GM23338 (cell line): ENCODE results near the gene ZBTB3. TPM values are rescaled to one million over a fixed set of nuclear protein-coding genes. Genes with fewer than 3 reads are reported as not detected.

Experiments used
- CREB1 ChIP-seq: fragments of 250-450 bp; sonication (Bioruptor Pico); IDR thresholded peaks from 2 replicates; pipeline ENCODE4 v1.5.0; 2020; ENCODE audit warnings: low read depth, mild to moderate bottlenecking, moderate library complexity
- EZH2 ChIP-seq: fragments of 200-600 bp; sonication (generic); IDR thresholded peaks from one replicate; pipeline ENCODE4 v1.8.0; 2017; ENCODE audit warnings: antibody characterized with exemption, mild to moderate bottlenecking, low read depth; ENCODE audit not compliant: unreplicated experiment
- EZH2phosphoT487 ChIP-seq: fragments of 200-600 bp; sonication (generic); IDR thresholded peaks from one replicate; pipeline ENCODE4 v1.8.1; 2018; ENCODE audit warnings: antibody characterized with exemption; ENCODE audit not compliant: unreplicated experiment
- JUNB ChIP-seq: IDR thresholded peaks from one replicate; pipeline ENCODE4 v1.6.1; 2016; ENCODE audit warnings: antibody characterized with exemption; ENCODE audit not compliant: unreplicated experiment
- ZNF114 ChIP-seq: fragments of 250-450 bp; sonication (Bioruptor Pico); IDR thresholded peaks from 2 replicates; pipeline ENCODE4 v1.5.0; 2020; ENCODE audit warnings: mild to moderate bottlenecking, moderate library complexity
- microRNA-seq: library from miRNA; unstranded; fragments of <30 nt; microRNA quantifications from one replicate; pipeline ENCODE4, GENCODE V29; 2017
- polyA plus RNA-seq: library from polyadenylated mRNA; unstranded; fragments of >200 nt; fragmentation: Nextera tagmentation; extraction: Ambion mirVana; gene quantifications from 2 replicates; pipeline ENCODE4 v1.2.1, GENCODE V29; 2016
- small RNA-seq: library from RNA; depleted of rRNA; stranded (forward); fragments of <200 nt; gene quantifications from one replicate; pipeline ENCODE3, GENCODE V24; 2014; ENCODE audit warnings: low replicate concordance
- total RNA-seq: library from RNA; depleted of rRNA; stranded (reverse); fragments of >200 nt; shearing (Covaris generic); gene quantifications from 2 replicates; pipeline ENCODE4 v1.2.3, GENCODE V29; 2014; rRNA removed
- TF ChIP-seq, protein P1 (sequence below): fragments of 250-450 bp; sonication (Bioruptor Pico); IDR thresholded peaks from 2 replicates; pipeline ENCODE4 v1.5.0; 2020; ENCODE audit warnings: mild to moderate bottlenecking, moderate library complexity

The ZBTB3 gene
- total and polyA plus RNA-seq, 2 experiments from 2014 or later: 47.8 to 82.6 TPM

GRCh38 chr11:62702246-62702645 is 51.7 kb downstream of the ZBTB3 start (continued):
- TF ChIP-seq, protein P1, sequence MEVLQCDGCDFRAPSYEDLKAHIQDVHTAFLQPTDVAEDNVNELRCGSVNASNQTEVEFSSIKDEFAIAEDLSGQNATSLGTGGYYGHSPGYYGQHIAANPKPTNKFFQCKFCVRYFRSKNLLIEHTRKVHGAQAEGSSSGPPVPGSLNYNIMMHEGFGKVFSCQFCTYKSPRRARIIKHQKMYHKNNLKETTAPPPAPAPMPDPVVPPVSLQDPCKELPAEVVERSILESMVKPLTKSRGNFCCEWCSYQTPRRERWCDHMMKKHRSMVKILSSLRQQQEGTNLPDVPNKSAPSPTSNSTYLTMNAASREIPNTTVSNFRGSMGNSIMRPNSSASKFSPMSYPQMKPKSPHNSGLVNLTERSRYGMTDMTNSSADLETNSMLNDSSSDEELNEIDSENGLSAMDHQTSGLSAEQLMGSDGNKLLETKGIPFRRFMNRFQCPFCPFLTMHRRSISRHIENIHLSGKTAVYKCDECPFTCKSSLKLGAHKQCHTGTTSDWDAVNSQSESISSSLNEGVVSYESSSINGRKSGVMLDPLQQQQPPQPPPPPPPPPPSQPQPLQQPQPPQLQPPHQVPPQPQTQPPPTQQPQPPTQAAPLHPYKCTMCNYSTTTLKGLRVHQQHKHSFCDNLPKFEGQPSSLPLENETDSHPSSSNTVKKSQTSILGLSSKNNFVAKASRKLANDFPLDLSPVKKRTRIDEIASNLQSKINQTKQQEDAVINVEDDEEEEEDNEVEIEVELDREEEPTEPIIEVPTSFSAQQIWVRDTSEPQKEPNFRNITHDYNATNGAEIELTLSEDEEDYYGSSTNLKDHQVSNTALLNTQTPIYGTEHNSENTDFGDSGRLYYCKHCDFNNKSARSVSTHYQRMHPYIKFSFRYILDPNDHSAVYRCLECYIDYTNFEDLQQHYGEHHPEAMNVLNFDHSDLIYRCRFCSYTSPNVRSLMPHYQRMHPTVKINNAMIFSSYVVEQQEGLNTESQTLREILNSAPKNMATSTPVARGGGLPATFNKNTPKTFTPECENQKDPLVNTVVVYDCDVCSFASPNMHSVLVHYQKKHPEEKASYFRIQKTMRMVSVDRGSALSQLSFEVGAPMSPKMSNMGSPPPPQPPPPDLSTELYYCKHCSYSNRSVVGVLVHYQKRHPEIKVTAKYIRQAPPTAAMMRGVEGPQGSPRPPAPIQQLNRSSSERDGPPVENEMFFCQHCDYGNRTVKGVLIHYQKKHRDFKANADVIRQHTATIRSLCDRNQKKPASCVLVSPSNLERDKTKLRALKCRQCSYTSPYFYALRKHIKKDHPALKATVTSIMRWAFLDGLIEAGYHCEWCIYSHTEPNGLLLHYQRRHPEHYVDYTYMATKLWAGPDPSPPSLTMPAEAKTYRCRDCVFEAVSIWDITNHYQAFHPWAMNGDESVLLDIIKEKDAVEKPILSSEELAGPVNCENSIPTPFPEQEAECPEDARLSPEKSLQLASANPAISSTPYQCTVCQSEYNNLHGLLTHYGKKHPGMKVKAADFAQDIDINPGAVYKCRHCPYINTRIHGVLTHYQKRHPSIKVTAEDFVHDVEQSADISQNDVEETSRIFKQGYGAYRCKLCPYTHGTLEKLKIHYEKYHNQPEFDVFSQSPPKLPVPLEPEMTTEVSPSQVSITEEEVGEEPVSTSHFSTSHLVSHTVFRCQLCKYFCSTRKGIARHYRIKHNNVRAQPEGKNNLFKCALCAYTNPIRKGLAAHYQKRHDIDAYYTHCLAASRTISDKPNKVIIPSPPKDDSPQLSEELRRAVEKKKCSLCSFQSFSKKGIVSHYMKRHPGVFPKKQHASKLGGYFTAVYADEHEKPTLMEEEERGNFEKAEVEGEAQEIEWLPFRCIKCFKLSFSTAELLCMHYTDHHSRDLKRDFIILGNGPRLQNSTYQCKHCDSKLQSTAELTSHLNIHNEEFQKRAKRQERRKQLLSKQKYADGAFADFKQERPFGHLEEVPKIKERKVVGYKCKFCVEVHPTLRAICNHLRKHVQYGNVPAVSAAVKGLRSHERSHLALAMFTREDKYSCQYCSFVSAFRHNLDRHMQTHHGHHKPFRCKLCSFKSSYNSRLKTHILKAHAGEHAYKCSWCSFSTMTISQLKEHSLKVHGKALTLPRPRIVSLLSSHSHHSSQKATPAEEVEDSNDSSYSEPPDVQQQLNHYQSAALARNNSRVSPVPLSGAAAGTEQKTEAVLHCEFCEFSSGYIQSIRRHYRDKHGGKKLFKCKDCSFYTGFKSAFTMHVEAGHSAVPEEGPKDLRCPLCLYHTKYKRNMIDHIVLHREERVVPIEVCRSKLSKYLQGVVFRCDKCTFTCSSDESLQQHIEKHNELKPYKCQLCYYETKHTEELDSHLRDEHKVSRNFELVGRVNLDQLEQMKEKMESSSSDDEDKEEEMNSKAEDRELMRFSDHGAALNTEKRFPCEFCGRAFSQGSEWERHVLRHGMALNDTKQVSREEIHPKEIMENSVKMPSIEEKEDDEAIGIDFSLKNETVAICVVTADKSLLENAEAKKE: no peak
- no peak for TF ChIP-seq CREB1 (CRISPR knock-in tag)
- no peak for TF ChIP-seq JUNB
- no peak for TF ChIP-seq EZH2phosphoT487
- TF ChIP-seq EZH2: no peak
- TF ChIP-seq ZNF114 (CRISPR knock-in tag): no peak

Small RNAs within 50 kb of the gene (microRNA-seq; reads per million reads assigned to microRNA genes)
- gene MIR6514: not detected
- not detected for gene MIR6748

Small RNAs within 50 kb of the gene (small RNA-seq; reads per million reads assigned to genes)
- not detected for gene MIR6514

Other genes with a start within 250 kb of the ZBTB3 start
- 1.7 and 2.1 TPM in 2 replicates for gene AHNAK, start 207.4 kb downstream of the ZBTB3 start, total RNA-seq
- 0.91 and 1.1 TPM in 2 replicates for gene AHNAK, start 207.4 kb downstream of the ZBTB3 start, polyA plus RNA-seq
- 1,200 and 1,316 TPM in 2 replicates for gene EEF1G, start 180.3 kb downstream of the ZBTB3 start, total RNA-seq
- gene EEF1G, start 180.3 kb downstream of the ZBTB3 start, polyA plus RNA-seq: 696 and 736 TPM in 2 replicates
- gene TUT1, start 162.6 kb downstream of the ZBTB3 start, total RNA-seq: 15.2 and 22.2 TPM in 2 replicates
- 12.8 and 14.0 TPM in 2 replicates for gene TUT1, start 162.6 kb downstream of the ZBTB3 start, polyA plus RNA-seq
- 93.6 and 102 TPM in 2 replicates for gene MTA2, start 152.3 kb downstream of the ZBTB3 start, total RNA-seq
- 22.1 and 22.9 TPM in 2 replicates for gene MTA2, start 152.3 kb downstream of the ZBTB3 start, polyA plus RNA-seq
- 17.1 and 19.3 TPM in 2 replicates for gene EML3, start 141.4 kb downstream of the ZBTB3 start, total RNA-seq
- 15.4 and 15.5 TPM in 2 replicates for gene EML3, start 141.4 kb downstream of the ZBTB3 start, polyA plus RNA-seq
- 0.24 TPM in 1 of 2 replicates, not detected in the other for gene ROM1, start 140.9 kb downstream of the ZBTB3 start, total RNA-seq
- gene ROM1, start 140.9 kb downstream of the ZBTB3 start, polyA plus RNA-seq: 0.65 and 0.89 TPM in 2 replicates
- gene B3GAT3, start 132.2 kb downstream of the ZBTB3 start, total RNA-seq: 18.4 and 21.1 TPM in 2 replicates
- gene B3GAT3, start 132.2 kb downstream of the ZBTB3 start, polyA plus RNA-seq: 16.4 and 16.6 TPM in 2 replicates
- 267 and 272 TPM in 2 replicates for gene GANAB, start 107.5 kb downstream of the ZBTB3 start, total RNA-seq
- 76.8 and 82.3 TPM in 2 replicates for gene GANAB, start 107.5 kb downstream of the ZBTB3 start, polyA plus RNA-seq
- 33.4 and 37.2 TPM in 2 replicates for gene INTS5, start 100.9 kb downstream of the ZBTB3 start, total RNA-seq
- gene INTS5, start 100.9 kb downstream of the ZBTB3 start, polyA plus RNA-seq: 5.7 TPM in 2 replicates
- gene C11orf98, start 89.0 kb downstream of the ZBTB3 start, total RNA-seq: 110 and 132 TPM in 2 replicates
- 479 and 507 TPM in 2 replicates for gene C11orf98, start 89.0 kb downstream of the ZBTB3 start, polyA plus RNA-seq
- 8.0 and 26.4 TPM in 2 replicates for gene CSKMT, start 88.8 kb downstream of the ZBTB3 start, total RNA-seq
- 25.6 and 30.0 TPM in 2 replicates for gene CSKMT, start 88.8 kb downstream of the ZBTB3 start, polyA plus RNA-seq
- 13.0 and 15.9 TPM in 2 replicates for gene UQCC3, start 82.5 kb downstream of the ZBTB3 start, total RNA-seq
- 53.9 and 54.7 TPM in 2 replicates for gene UQCC3, start 82.5 kb downstream of the ZBTB3 start, polyA plus RNA-seq
- 2.8 TPM in 2 replicates for gene LBHD1, start 81.9 kb downstream of the ZBTB3 start, total RNA-seq
- 1.5 and 2.9 TPM in 2 replicates for gene LBHD1, start 81.9 kb downstream of the ZBTB3 start, polyA plus RNA-seq
- 62.0 and 132 TPM in 2 replicates for gene UBXN1, start 75.1 kb downstream of the ZBTB3 start, total RNA-seq
- gene UBXN1, start 75.1 kb downstream of the ZBTB3 start, polyA plus RNA-seq: 126 and 132 TPM in 2 replicates
- 0.12 and 0.21 TPM in 2 replicates for gene LRRN4CL, start 64.6 kb downstream of the ZBTB3 start, total RNA-seq
- 0.08 and 0.10 TPM in 2 replicates for gene LRRN4CL, start 64.6 kb downstream of the ZBTB3 start, polyA plus RNA-seq
- 49.0 and 60.2 TPM in 2 replicates for gene BSCL2, start 46.7 kb downstream of the ZBTB3 start, total RNA-seq
- gene BSCL2, start 46.7 kb downstream of the ZBTB3 start, polyA plus RNA-seq: 81.7 and 91.5 TPM in 2 replicates
- 0.82 and 2.1 TPM in 2 replicates for gene GNG3, start 46.5 kb downstream of the ZBTB3 start, total RNA-seq
- 5.7 and 7.2 TPM in 2 replicates for gene GNG3, start 46.5 kb downstream of the ZBTB3 start, polyA plus RNA-seq
- 18.3 and 21.7 TPM in 2 replicates for gene HNRNPUL2, start 26.7 kb downstream of the ZBTB3 start, total RNA-seq
- 9.4 and 10.9 TPM in 2 replicates for gene HNRNPUL2, start 26.7 kb downstream of the ZBTB3 start, polyA plus RNA-seq
- 27.5 and 51.4 TPM in 2 replicates for gene TTC9C, start 25.7 kb downstream of the ZBTB3 start, total RNA-seq
- 42.0 and 42.6 TPM in 2 replicates for gene TTC9C, start 25.7 kb downstream of the ZBTB3 start, polyA plus RNA-seq
- 101 and 117 TPM in 2 replicates for gene POLR2G, start 7.4 kb upstream of the ZBTB3 start, total RNA-seq
- gene POLR2G, start 7.4 kb upstream of the ZBTB3 start, polyA plus RNA-seq: 193 and 196 TPM in 2 replicates
- 30.6 and 50.6 TPM in 2 replicates for gene TAF6L, start 17.2 kb upstream of the ZBTB3 start, total RNA-seq
- 21.8 and 23.0 TPM in 2 replicates for gene TAF6L, start 17.2 kb upstream of the ZBTB3 start, polyA plus RNA-seq
- 15.3 and 17.5 TPM in 2 replicates for gene TMEM179B, start 33.2 kb upstream of the ZBTB3 start, total RNA-seq
- 10.6 and 16.9 TPM in 2 replicates for gene TMEM179B, start 33.2 kb upstream of the ZBTB3 start, polyA plus RNA-seq
- gene TMEM223, start 37.8 kb upstream of the ZBTB3 start, total RNA-seq: 35.6 and 46.1 TPM in 2 replicates
- gene TMEM223, start 37.8 kb upstream of the ZBTB3 start, polyA plus RNA-seq: 59.6 and 69.1 TPM in 2 replicates
- gene NXF1, start 51.3 kb upstream of the ZBTB3 start, total RNA-seq: 31.8 and 33.8 TPM in 2 replicates
- 31.1 and 31.7 TPM in 2 replicates for gene NXF1, start 51.3 kb upstream of the ZBTB3 start, polyA plus RNA-seq
- 15.0 and 22.2 TPM in 2 replicates for gene STX5, start 77.9 kb upstream of the ZBTB3 start, total RNA-seq
- 7.4 and 7.7 TPM in 2 replicates for gene STX5, start 77.9 kb upstream of the ZBTB3 start, polyA plus RNA-seq
- gene TEX54, start 78.7 kb upstream of the ZBTB3 start, total RNA-seq: not detected in 2 replicates
- 1.3 and 1.9 TPM in 2 replicates for gene TEX54, start 78.7 kb upstream of the ZBTB3 start, polyA plus RNA-seq
- 109 and 136 TPM in 2 replicates for gene WDR74, start 85.4 kb upstream of the ZBTB3 start, total RNA-seq
- 94.4 and 95.8 TPM in 2 replicates for gene WDR74, start 85.4 kb upstream of the ZBTB3 start, polyA plus RNA-seq
- 375 and 425 TPM in 2 replicates for gene SLC3A2, start 126.7 kb upstream of the ZBTB3 start, total RNA-seq
- gene SLC3A2, start 126.7 kb upstream of the ZBTB3 start, polyA plus RNA-seq: 240 and 241 TPM in 2 replicates
- 0.14 TPM in 1 of 2 replicates, not detected in the other for gene CHRM1, start 167.2 kb upstream of the ZBTB3 start, total RNA-seq
- 0.30 and 0.44 TPM in 2 replicates for gene CHRM1, start 167.2 kb upstream of the ZBTB3 start, polyA plus RNA-seq
- not detected in 2 replicates for gene SLC22A6, start 230.8 kb upstream of the ZBTB3 start, total RNA-seq
- not detected in 2 replicates for gene SLC22A6, start 230.8 kb upstream of the ZBTB3 start, polyA plus RNA-seq